HL-60 (cell line): ENCODE data around the gene LINC00305.

Experiments used
- DNase-seq, 2 experiments: peaks; one replicate each; pipeline ENCODE4 v3.0.0-alpha.2; 2010 to 2020; ENCODE audit warnings: low read depth in 1 of 2, low spot score in 1 of 2
- H3K27ac ChIP-seq: fragments of 250-450 bp; sonication (Bioruptor Pico); replicated peaks from 2 replicates; pipeline ENCODE4 v1.5.1; 2020; ENCODE audit warnings: mild to moderate bottlenecking, moderate library complexity
- H3K27me3 ChIP-seq: fragments of 250-450 bp; sonication (Bioruptor Pico); 2 replicates; pipeline ENCODE4 v1.5.1; 2021; ENCODE audit warnings: mild to moderate bottlenecking, moderate library complexity; ENCODE audit not compliant: insufficient read depth, poor library complexity, severe bottlenecking
- H3K4me3 ChIP-seq: replicated peaks from 2 replicates; pipeline ENCODE4 v1.5.1; 2011; ENCODE audit warnings: mild to moderate bottlenecking, control low read depth, low read length; ENCODE audit not compliant: insufficient read depth
- GABPA ChIP-seq: IDR thresholded peaks from 2 replicates; pipeline ENCODE4 v1.6.1; 2012; ENCODE audit warnings: low read depth
- POLR2AphosphoS5 ChIP-seq: IDR thresholded peaks from 2 replicates; pipeline ENCODE4 v1.6.1; 2012; ENCODE audit warnings: low read depth
- SPI1 ChIP-seq: IDR thresholded peaks from 2 replicates; pipeline ENCODE4 v1.6.1; 2012; ENCODE audit warnings: low read depth, mild to moderate bottlenecking, borderline replicate concordance
- TF ChIP-seq, protein P1 (sequence below): IDR thresholded peaks from one replicate; pipeline ENCODE4 v1.5.1; 2011; ENCODE audit warnings: low read length, control low read depth, inconsistent platforms; ENCODE audit not compliant: insufficient read depth
- TF ChIP-seq, protein P2 (sequence below): IDR thresholded peaks from 2 replicates; pipeline ENCODE4 v1.6.1; 2012; ENCODE audit warnings: low read depth; ENCODE audit not compliant: insufficient replicate concordance

Gene LINC00305

DNA sequence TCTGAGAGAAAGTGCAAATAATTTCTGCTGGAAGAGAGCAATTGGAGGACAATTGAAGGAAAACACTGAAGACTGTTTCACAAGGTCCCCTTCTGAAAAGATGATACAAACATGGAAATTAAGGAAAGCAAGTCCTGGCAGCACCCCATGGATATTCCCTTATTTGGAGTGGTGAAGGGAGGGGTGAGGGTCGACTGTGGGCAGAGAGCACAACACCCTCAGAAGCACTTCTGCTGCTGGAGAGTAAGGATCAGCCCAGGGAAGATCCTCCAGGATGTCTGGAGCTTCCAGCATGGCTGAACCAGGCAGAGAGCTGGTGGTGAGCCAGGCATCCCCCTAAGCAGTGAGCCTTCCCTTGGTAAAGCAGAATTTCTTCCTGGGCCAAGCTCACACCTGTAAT, 54.7 kb downstream of the LINC00305 start:
- Histone ChIP-seq H3K27ac (no peak overlapping the region), H3K27me3 (peaks cover 2% of the 10 kb centered on the region), H3K4me3 (no peak overlapping the region)
- no peak for DNase-seq
- TF ChIP-seq, protein P1, sequence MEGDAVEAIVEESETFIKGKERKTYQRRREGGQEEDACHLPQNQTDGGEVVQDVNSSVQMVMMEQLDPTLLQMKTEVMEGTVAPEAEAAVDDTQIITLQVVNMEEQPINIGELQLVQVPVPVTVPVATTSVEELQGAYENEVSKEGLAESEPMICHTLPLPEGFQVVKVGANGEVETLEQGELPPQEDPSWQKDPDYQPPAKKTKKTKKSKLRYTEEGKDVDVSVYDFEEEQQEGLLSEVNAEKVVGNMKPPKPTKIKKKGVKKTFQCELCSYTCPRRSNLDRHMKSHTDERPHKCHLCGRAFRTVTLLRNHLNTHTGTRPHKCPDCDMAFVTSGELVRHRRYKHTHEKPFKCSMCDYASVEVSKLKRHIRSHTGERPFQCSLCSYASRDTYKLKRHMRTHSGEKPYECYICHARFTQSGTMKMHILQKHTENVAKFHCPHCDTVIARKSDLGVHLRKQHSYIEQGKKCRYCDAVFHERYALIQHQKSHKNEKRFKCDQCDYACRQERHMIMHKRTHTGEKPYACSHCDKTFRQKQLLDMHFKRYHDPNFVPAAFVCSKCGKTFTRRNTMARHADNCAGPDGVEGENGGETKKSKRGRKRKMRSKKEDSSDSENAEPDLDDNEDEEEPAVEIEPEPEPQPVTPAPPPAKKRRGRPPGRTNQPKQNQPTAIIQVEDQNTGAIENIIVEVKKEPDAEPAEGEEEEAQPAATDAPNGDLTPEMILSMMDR, result no peak
- no peak for TF ChIP-seq SPI1
- TF ChIP-seq POLR2AphosphoS5, result no peak
- no peak for TF ChIP-seq GABPA
- TF ChIP-seq, protein P2, sequence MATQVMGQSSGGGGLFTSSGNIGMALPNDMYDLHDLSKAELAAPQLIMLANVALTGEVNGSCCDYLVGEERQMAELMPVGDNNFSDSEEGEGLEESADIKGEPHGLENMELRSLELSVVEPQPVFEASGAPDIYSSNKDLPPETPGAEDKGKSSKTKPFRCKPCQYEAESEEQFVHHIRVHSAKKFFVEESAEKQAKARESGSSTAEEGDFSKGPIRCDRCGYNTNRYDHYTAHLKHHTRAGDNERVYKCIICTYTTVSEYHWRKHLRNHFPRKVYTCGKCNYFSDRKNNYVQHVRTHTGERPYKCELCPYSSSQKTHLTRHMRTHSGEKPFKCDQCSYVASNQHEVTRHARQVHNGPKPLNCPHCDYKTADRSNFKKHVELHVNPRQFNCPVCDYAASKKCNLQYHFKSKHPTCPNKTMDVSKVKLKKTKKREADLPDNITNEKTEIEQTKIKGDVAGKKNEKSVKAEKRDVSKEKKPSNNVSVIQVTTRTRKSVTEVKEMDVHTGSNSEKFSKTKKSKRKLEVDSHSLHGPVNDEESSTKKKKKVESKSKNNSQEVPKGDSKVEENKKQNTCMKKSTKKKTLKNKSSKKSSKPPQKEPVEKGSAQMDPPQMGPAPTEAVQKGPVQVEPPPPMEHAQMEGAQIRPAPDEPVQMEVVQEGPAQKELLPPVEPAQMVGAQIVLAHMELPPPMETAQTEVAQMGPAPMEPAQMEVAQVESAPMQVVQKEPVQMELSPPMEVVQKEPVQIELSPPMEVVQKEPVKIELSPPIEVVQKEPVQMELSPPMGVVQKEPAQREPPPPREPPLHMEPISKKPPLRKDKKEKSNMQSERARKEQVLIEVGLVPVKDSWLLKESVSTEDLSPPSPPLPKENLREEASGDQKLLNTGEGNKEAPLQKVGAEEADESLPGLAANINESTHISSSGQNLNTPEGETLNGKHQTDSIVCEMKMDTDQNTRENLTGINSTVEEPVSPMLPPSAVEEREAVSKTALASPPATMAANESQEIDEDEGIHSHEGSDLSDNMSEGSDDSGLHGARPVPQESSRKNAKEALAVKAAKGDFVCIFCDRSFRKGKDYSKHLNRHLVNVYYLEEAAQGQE, result no peak

DNA sequence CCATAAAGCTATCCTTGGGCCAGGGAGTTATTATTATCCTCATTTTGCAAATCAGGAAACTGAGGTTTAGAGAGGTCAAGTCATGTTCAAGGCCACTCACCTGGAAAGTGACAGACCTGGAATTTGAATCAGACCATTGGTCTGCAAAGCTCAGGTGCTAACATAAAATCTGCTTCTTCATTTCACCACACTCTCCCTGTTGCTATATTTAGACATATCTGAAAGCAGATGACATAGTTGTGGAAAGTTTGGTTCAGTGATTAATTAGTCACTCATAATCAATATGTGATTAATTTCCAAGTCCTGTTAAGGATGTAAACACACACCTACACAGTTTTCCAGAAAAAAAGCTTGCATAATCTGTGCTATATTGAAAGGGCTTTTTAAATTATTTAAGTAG, 57.4 kb downstream of the LINC00305 start:
- TF ChIP-seq, protein P1, result no peak
- no peak for TF ChIP-seq POLR2AphosphoS5
- DNase-seq, result no peak

DNA sequence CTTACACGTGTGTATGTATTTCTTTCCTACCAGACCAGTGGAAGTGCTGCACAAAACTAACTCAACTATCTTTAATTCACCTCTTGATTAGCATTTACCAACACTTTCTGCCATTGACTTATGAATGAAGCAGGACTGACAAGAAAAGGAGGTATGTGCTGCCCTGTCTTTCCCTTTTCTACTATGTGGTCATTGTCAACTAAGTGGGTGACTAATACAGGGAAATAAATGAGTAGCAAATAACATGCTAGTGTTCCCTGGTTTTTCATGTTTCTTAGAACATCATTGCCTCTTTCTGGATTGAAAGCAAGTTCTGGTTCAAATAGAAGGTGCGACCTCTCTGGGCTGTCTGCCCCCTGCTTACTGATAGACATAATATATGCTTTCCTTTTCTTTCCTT, 58.0 kb downstream of the LINC00305 start:
- Histone ChIP-seq H3K4me3 (no peak overlapping the region), H3K27me3 (peaks cover 2% of the 10 kb centered on the region), H3K27ac (no peak overlapping the region)
- TF ChIP-seq SPI1 (no peak), POLR2AphosphoS5 (no peak), GABPA (no peak)
- TF ChIP-seq, protein P2, result no peak
- TF ChIP-seq, protein P1, result no peak
- no peak for DNase-seq

More for the DNA sequence above, 57.4 kb downstream of the LINC00305 start:
- Histone ChIP-seq H3K27me3 (peaks cover 2% of the 10 kb centered on the region), H3K4me3 (no peak overlapping the region), H3K27ac (no peak overlapping the region)

DNA sequence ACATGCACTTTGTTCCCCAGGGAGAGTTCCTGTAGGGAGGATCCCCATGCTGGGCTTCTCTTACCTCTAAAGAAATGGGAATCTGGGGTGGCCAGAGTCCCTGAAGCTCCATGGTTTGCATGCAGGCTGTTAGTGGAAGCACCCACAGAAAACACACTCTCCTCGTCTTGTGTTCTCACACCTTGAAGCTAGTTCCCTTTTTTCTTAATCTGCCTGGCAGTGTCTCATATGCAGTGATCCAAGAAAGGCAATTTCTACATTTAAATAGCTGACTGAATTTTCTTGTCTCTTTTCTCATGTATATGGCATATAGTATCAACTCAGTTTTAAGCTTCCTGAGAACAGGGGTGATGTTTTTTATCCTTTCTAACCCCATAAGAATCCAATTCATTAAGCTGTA, 65.0 kb downstream of the LINC00305 start:
- TF ChIP-seq, protein P1, result no peak
- peak; percentile 32; the same call in 1 of the 2 replicates for TF ChIP-seq SPI1
- Histone ChIP-seq H3K27ac (no peak overlapping the region), H3K4me3 (no peak overlapping the region), H3K27me3 (peaks cover 4% of the 10 kb centered on the region)
- DNase-seq, result no peak
